ENCODE measurements around the gene ZBTB44. TPM values are rescaled to one million over a fixed set of nuclear protein-coding genes. Genes with fewer than 3 reads are reported as not detected.

The ZBTB44 gene
- total RNA-seq, 1 experiment from 2014 or later, result 62.8 TPM

GRCh38 chr11:130219148-130219547 is 95.6 kb downstream of the ZBTB44 start:
- Histone ChIP-seq H3K79me2 (ENCODE audit: low read length) (no peaks in the 10 kb centered on the region), H3K9me3 (ENCODE audit: low read length) (no peaks in the 10 kb centered on the region), H2AFZ (ENCODE audit: low read length) (no peak overlapping the region), H3K4me1 (ENCODE audit: low read length) (no peaks in the 10 kb centered on the region), H3K4me2 (ENCODE audit: low read depth, low read length, poor library complexity, severe bottlenecking) (no peak overlapping the region), H3K27me3 (ENCODE audit: low read length) (no peaks in the 10 kb centered on the region), H3K4me3 (ENCODE audit: low read length) (no peak overlapping the region), H4K20me1 (ENCODE audit: insufficient read depth, low read depth, low read length) (no peaks in the 10 kb centered on the region), H3K36me3 (ENCODE audit: insufficient read depth, low read length) (no peaks in the 10 kb centered on the region), H3K9me2 (replicated peaks; ENCODE audit: insufficient read depth, low read length) (no peaks in the 10 kb centered on the region), H3K27ac (ENCODE audit: low read length) (no peak overlapping the region), H3K9ac (ENCODE audit: low read length) (no peak overlapping the region)
- DNase-seq, result no peak

DNA sequence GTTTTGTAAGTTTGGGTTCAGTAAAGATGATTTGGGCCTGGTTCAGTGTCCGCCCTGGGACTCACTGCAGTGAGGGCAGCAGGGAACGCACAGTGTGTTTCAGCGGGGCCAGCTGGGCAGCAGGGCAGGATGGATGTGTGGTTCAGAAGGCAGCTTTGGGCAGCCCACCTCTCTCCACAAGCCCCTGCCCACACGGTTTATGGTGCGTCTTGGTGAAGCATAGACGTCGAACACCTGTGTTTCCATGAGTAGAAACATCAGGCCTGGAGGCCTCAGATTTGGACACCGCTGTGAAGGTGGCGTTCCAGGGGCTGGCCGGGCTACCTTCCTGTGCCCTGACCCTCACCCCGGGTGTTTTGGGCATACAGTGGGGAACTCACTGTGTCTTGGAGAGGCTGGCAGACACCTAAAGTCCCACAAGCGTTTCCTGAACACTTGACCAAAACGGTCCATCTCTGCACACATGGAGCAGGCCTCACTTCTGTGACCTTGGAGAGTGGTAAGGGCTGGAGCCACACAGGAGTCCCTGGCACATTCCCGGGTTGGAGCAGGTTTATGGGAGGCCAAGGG is 96.1 kb downstream of the ZBTB44 start:
- Histone ChIP-seq H3K4me1 (ENCODE audit: low read length) (no peaks in the 10 kb centered on the region), H3K9me2 (replicated peaks; ENCODE audit: insufficient read depth, low read length) (no peaks in the 10 kb centered on the region), H4K20me1 (ENCODE audit: insufficient read depth, low read depth, low read length) (no peaks in the 10 kb centered on the region), H3K79me2 (ENCODE audit: low read length) (no peaks in the 10 kb centered on the region), H3K27me3 (ENCODE audit: low read length) (no peaks in the 10 kb centered on the region), H3K36me3 (ENCODE audit: insufficient read depth, low read length) (no peaks in the 10 kb centered on the region), H2AFZ (ENCODE audit: low read length) (no peak overlapping the region), H3K4me3 (ENCODE audit: low read length) (no peak overlapping the region), H3K27ac (ENCODE audit: low read length) (no peak overlapping the region), H3K9ac (ENCODE audit: low read length) (no peak overlapping the region), H3K9me3 (ENCODE audit: low read length) (no peaks in the 10 kb centered on the region), H3K4me2 (ENCODE audit: low read depth, low read length, poor library complexity, severe bottlenecking) (no peak overlapping the region)
- DNase-seq, result no peak

DNA sequence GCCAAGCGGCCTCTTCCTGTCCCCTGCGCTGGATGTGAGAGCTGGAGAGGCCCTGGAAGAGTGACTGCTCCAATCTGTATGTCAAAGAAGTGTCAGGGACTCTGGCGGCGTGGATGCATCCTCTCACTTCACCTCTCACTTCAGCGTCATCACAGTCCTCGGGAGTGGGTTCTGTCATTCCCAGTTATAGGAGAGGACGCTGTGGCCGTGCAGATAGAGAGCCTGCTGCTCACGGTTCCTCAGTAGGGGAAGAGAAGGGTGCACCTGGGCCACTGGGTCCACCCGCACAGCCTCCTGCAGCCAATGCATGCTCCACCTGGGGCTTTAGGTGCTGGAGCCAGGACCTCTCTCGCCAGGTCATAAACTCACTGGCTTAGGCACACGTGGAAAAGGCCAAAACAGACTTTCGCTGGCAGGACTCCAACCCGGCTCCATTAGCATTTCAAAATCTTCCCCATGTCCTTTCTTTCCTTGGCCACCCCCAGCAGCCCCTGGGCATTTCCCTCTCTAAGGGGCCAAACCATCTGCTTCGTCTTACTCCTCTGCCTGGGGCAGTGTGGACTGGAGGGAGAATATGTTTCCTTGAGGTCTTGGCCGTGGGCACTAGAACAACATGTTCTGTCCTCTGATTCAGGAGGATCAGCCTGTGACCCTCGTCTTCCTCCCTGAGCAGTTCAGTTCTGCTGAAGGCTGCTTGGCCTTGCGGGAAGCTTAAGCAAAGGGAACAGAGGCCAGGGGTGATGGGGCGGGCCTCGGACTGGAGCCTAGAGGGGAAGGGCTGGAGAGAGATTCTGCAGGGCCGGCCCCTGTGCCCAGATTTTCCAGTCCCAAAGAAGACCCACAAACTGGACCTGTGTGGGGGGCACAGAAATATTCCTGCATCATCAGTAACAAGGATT is 97.3 kb downstream of the ZBTB44 start:
- H3K9me3 ChIP-seq (ENCODE audit: low read length), result no peaks in the 10 kb centered on the region
- no peaks in the 10 kb centered on the region for H4K20me1 ChIP-seq (ENCODE audit: insufficient read depth, low read depth, low read length)
- no peaks in the 10 kb centered on the region for H3K4me1 ChIP-seq (ENCODE audit: low read length)
- no peak overlapping the region for H3K27ac ChIP-seq (ENCODE audit: low read length)
- no peak overlapping the region for H3K4me2 ChIP-seq (ENCODE audit: low read depth, low read length, poor library complexity, severe bottlenecking)
- H3K9ac ChIP-seq (ENCODE audit: low read length), result no peak overlapping the region
- no peak overlapping the region for H3K4me3 ChIP-seq (ENCODE audit: low read length)
- no peaks in the 10 kb centered on the region for H3K79me2 ChIP-seq (ENCODE audit: low read length)
- no peak overlapping the region for H2AFZ ChIP-seq (ENCODE audit: low read length)
- no peaks in the 10 kb centered on the region for H3K36me3 ChIP-seq (ENCODE audit: insufficient read depth, low read length)
- no peaks in the 10 kb centered on the region for H3K9me2 ChIP-seq (replicated peaks; ENCODE audit: insufficient read depth, low read length)
- H3K27me3 ChIP-seq (ENCODE audit: low read length), result no peaks in the 10 kb centered on the region
- no peak for DNase-seq

DNA sequence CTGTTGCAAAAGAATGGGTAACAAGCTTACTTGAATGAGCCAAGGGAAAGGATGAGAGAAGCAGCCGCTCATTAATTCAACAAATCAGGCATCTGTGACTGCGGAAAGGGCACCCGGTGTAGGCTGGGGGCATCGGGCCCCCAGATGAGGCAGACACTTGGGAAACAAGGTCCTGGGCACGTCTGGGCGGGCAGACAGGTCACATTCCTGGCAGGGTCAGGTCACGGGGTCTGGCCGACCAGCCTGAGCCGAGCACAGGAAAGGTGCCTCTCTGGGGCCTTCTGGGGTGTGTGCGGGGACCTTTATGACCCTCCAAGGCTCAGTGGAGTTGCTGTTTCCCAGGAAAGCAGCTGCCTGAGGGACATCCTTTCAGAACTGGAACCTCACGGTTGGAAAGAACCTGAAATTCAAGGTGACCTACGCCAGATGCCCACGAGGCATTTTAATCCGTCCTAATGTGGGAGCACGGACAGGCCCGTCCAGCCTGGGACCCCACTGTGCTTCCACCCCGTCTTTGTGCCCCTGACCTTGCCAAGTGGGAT is 98.1 kb downstream of the ZBTB44 start:
- no peaks in the 10 kb centered on the region for H3K4me1 ChIP-seq (ENCODE audit: low read length)
- no peak overlapping the region for H2AFZ ChIP-seq (ENCODE audit: low read length)
- DNase-seq, result no peak
- H3K4me2 ChIP-seq (ENCODE audit: low read depth, low read length, poor library complexity, severe bottlenecking), result no peak overlapping the region
- H3K9ac ChIP-seq (ENCODE audit: low read length), result no peak overlapping the region
- no peaks in the 10 kb centered on the region for H3K79me2 ChIP-seq (ENCODE audit: low read length)
- H3K27ac ChIP-seq (ENCODE audit: low read length), result no peak overlapping the region
- no peak overlapping the region for H3K4me3 ChIP-seq (ENCODE audit: low read length)
- H3K27me3 ChIP-seq (ENCODE audit: low read length), result no peaks in the 10 kb centered on the region
- no peaks in the 10 kb centered on the region for H3K9me3 ChIP-seq (ENCODE audit: low read length)
- H3K9me2 ChIP-seq (replicated peaks; ENCODE audit: insufficient read depth, low read length), result no peaks in the 10 kb centered on the region
- no peaks in the 10 kb centered on the region for H4K20me1 ChIP-seq (ENCODE audit: insufficient read depth, low read depth, low read length)
- no peaks in the 10 kb centered on the region for H3K36me3 ChIP-seq (ENCODE audit: insufficient read depth, low read length)

GRCh38 chr11:130216221-130216550 is 98.5 kb downstream of the ZBTB44 start:
- no peak overlapping the region for H3K4me3 ChIP-seq (ENCODE audit: low read length)
- H3K36me3 ChIP-seq (ENCODE audit: insufficient read depth, low read length), result no peaks in the 10 kb centered on the region
- no peaks in the 10 kb centered on the region for H3K79me2 ChIP-seq (ENCODE audit: low read length)

GRCh38 chr11:130215531-130216220 is 99.0 kb downstream of the ZBTB44 start:
- Histone ChIP-seq H3K27me3 (ENCODE audit: low read length) (no peaks in the 10 kb centered on the region), H3K79me2 (ENCODE audit: low read length) (no peaks in the 10 kb centered on the region), H2AFZ (ENCODE audit: low read length) (no peak overlapping the region), H3K9ac (ENCODE audit: low read length) (no peak overlapping the region), H3K9me2 (replicated peaks; ENCODE audit: insufficient read depth, low read length) (no peaks in the 10 kb centered on the region), H3K4me1 (ENCODE audit: low read length) (no peaks in the 10 kb centered on the region), H3K36me3 (ENCODE audit: insufficient read depth, low read length) (no peaks in the 10 kb centered on the region), H3K4me3 (ENCODE audit: low read length) (no peak overlapping the region), H3K9me3 (ENCODE audit: low read length) (no peaks in the 10 kb centered on the region), H4K20me1 (ENCODE audit: insufficient read depth, low read depth, low read length) (no peaks in the 10 kb centered on the region), H3K4me2 (ENCODE audit: low read depth, low read length, poor library complexity, severe bottlenecking) (no peak overlapping the region), H3K27ac (ENCODE audit: low read length) (no peak overlapping the region)
- DNase-seq, result no peak

More at GRCh38 chr11:130216221-130216550, 98.5 kb downstream of the ZBTB44 start:
- Histone ChIP-seq H3K27ac (ENCODE audit: low read length) (no peak overlapping the region), H3K9me2 (replicated peaks; ENCODE audit: insufficient read depth, low read length) (no peaks in the 10 kb centered on the region), H3K4me2 (ENCODE audit: low read depth, low read length, poor library complexity, severe bottlenecking) (no peak overlapping the region), H4K20me1 (ENCODE audit: insufficient read depth, low read depth, low read length) (no peaks in the 10 kb centered on the region), H3K9me3 (ENCODE audit: low read length) (no peaks in the 10 kb centered on the region), H3K4me1 (ENCODE audit: low read length) (no peaks in the 10 kb centered on the region), H2AFZ (ENCODE audit: low read length) (no peak overlapping the region), H3K9ac (ENCODE audit: low read length) (no peak overlapping the region), H3K27me3 (ENCODE audit: low read length) (no peaks in the 10 kb centered on the region)
- no peak for DNase-seq

DNA sequence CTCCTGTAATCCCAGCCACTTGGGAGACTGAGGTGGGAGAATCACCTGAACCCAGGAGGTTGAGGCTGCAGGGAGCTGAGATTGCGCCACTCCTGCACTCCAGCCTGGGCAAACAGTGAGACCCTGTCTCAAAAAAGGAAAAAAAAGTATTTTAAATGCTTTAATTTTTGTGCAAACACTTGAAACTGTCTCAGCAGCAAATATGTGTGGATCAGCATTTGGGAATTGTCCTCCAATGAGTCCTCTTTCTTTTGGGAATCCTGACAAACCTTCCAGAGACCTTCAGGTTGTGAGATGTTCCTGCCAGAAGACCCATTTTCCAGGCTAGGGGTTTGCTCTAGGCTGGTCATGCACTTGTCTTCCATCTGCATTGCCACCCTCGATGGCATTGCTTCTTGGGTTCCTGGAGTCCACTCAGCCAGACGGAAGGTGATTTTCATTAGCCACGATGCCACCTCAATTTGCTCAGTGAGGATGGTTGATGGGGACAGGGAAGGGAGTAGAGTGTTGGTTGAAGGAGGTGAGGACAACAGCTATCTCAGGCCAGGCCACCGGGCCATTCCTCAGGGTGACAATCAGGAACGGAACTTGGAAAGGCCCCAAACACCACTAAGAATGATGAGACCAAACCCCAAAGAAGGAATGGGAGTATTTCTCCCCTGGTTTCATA is 99.7 kb downstream of the ZBTB44 start:
- Histone ChIP-seq H4K20me1 (ENCODE audit: insufficient read depth, low read depth, low read length) (no peaks in the 10 kb centered on the region), H3K79me2 (ENCODE audit: low read length) (no peaks in the 10 kb centered on the region), H3K9me3 (ENCODE audit: low read length) (no peaks in the 10 kb centered on the region), H3K9ac (ENCODE audit: low read length) (no peak overlapping the region), H3K27ac (ENCODE audit: low read length) (no peak overlapping the region), H3K27me3 (ENCODE audit: low read length) (no peaks in the 10 kb centered on the region), H3K36me3 (ENCODE audit: insufficient read depth, low read length) (no peaks in the 10 kb centered on the region), H3K4me1 (ENCODE audit: low read length) (no peaks in the 10 kb centered on the region), H3K4me3 (ENCODE audit: low read length) (no peak overlapping the region), H3K9me2 (replicated peaks; ENCODE audit: insufficient read depth, low read length) (no peaks in the 10 kb centered on the region), H2AFZ (ENCODE audit: low read length) (no peak overlapping the region), H3K4me2 (ENCODE audit: low read depth, low read length, poor library complexity, severe bottlenecking) (no peak overlapping the region)
- DNase-seq, result no peak

DNA sequence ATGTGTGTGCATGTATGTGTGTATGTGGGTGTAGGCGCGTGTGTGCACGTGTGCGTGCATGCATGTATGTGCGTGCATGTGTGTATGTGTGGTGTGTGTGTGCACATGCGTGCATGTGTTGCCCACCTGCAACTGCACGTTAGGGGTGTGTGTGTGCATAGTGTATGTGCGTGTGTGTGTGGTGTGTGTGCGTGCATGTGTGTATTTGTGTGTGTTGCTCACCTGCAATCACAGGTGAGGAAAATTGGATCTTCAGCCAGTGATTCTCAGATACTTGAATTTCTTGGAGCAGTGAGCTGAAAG is 100.8 kb downstream of the ZBTB44 start:
- Histone ChIP-seq H3K9me2 (replicated peaks; ENCODE audit: insufficient read depth, low read length) (no peaks in the 10 kb centered on the region), H3K4me1 (ENCODE audit: low read length) (no peaks in the 10 kb centered on the region), H3K36me3 (ENCODE audit: insufficient read depth, low read length) (no peaks in the 10 kb centered on the region), H3K79me2 (ENCODE audit: low read length) (no peaks in the 10 kb centered on the region), H3K9me3 (ENCODE audit: low read length) (no peaks in the 10 kb centered on the region), H3K4me3 (ENCODE audit: low read length) (no peak overlapping the region), H3K27ac (ENCODE audit: low read length) (no peak overlapping the region), H3K4me2 (ENCODE audit: low read depth, low read length, poor library complexity, severe bottlenecking) (no peak overlapping the region), H3K9ac (ENCODE audit: low read length) (no peak overlapping the region), H4K20me1 (ENCODE audit: insufficient read depth, low read depth, low read length) (no peaks in the 10 kb centered on the region), H2AFZ (ENCODE audit: low read length) (no peak overlapping the region), H3K27me3 (ENCODE audit: low read length) (no peaks in the 10 kb centered on the region)
- DNase-seq, result no peak

Measured in Karpas-422 (cell line).